ENCODE measurements around the gene ANP32A.

GRCh38 chr15:68834346-68834745 lies 13.7 kb upstream of the ANP32A start:
- no peak for TF ChIP-seq GATA2 (IDR thresholded peaks at IDR 0.05; ENCODE audit: low read depth, low read length)
- TF ChIP-seq GATA3 (IDR thresholded peaks at IDR 0.05; ENCODE audit: low read depth, low read length): no peak

All from SH-SY5Y (cell line).